Stimulated activated CD4-positive, alpha-beta T cell treated with anti-CD3 and anti-CD28 coated beads, TNF-alpha, amount 100 ng/mL, for 48 hours (primary cell): ENCODE results near the gene CD37.
A peak's percentile ranks its signal among the peaks of the same experiment; 100 is the strongest.
"Not testable (repeated sequence)": the region's sequence is repeated elsewhere in the genome, so short reads cannot be mapped to it uniquely, and the experiment has no call there.

Experiments
- DNase-seq, 3 donors: peaks; one replicate each; pipeline ENCODE4 v3.0.0-alpha.2; 2020; ENCODE audit warnings: low read depth in 3 of 3

CD37 gene

GRCh38 chr19:49328741-49329140 is 6.5 kb upstream of the CD37 start:
- no peak for DNase-seq

GRCh38 chr19:49331187-49331586 is 4.0 kb upstream of the CD37 start:
- not testable (repeated sequence) for DNase-seq

DNA sequence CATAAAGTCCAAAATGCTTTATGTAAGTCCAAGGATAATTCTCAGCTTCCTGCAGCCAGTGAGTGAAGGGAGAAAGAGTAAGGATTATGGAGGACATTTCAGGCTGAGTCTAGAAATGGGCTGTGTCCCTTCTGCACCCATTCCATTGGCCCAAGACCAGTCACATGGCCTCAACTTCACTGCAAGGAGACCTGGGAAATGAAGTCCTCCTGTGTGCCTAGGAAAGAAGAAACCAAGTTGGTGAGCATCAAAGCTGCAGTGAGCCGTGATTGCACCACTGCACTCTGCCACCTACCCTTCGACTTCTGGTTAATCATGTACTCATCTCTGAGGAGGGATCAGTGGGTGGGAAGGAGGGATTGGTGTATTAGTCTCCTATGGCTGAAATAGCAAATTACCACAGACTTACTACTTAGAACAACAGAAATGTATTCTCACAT is 3.6 kb upstream of the CD37 start:
- peak in 1 of 3 donors; percentile 66 for DNase-seq

GRCh38 chr19:49332691-49333417 is 2.4 kb upstream of the CD37 start:
- DNase-seq: not testable (repeated sequence)

DNA sequence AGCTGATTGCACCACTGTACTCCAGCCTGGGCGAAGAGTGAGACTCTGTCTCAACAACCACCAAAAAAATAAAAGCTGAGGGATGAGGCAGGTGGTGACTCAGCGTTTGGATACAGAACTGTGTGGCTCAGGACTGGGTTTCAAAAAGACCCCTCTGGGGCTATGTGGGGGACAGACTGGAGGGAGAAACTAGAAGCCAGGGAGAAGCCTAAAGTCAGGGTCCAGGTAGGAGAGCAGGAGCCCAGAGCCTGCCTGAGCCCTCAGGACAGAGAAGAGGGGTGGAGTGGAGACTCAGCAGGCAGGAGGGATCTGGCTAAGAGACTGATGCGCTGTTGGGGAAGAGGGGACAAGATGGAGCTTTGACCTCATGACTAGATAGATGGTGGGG is 1.8 kb upstream of the CD37 start:
- no peak for DNase-seq

- DNase-seq: peak in 2 of 3 donors; percentile 39 to 57
Observed at GRCh38 chr19:49333811-49334288, 1.4 kb upstream of the CD37 start.

DNA sequence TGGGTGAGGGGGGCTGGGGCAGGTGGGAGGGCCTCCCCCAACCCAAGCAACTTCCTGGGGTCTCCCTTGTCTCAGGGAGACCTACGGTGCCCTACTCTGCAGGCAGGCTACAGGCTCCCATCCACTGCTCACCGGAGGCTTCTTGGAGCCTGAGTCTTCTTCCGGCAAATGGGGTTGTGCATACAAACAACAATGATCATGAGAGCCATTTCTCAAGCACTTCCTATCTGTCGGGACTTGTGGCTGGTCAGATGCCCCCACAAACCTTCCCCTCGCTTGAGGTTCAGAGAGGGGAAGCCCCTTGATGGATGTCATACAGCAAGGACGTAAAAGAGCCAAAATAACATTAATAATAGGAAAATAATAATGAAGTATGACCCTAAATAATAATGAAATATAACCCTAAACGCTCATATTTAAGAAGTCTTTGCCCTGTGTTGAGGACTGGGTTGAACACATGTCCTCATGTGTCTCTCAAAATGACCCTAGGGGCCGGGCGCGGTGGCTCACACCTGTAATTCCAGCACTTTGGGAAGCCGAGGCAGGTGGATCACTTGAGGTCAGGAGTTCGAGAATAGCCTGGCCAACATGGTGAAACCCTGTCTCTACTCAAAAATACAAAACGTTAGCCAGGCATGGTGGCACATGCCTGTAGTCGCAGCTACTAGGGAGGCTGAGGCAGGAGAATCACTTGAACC is 727 bp downstream of the CD37 start:
- no peak for DNase-seq

DNA sequence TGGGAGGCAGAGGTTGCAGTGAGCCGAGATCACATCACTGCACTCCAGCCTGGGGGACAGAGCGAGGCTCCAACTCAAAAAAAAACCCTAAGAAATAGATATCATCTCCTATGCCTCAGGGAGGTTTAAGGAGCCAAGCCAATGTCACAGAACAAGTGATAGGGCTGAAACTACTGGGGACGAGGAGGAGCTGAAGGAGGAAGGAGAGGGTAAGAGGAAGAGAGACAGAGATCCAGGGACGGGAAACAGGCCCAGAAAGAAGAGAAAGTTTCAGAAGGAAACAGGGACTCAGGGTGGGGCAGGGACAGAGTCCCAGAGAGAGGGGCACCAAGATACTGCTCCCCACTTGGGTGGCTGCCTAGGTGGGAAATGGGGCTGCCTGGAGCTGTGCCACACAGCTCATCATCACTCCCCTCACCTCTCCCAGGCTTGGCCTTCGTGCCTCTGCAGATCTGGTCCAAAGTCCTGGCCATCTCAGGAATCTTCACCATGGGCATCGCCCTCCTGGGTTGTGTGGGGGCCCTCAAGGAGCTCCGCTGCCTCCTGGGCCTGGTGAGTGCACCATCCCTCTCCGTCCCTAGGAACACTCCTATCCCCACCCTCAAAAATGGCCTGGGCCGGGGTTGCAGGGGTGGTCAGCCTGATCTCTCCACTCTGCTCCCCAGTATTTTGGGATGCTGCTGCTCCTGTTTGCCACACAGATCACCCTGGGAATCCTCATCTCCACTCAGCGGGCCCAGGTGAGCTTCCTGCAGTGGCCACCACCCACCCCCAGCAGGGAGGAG is 1.5 kb downstream of the CD37 start:
- no peak for DNase-seq

- DNase-seq: no peak
Observed at GRCh38 chr19:49337267-49338022, 2.2 kb downstream of the CD37 start.

GRCh38 chr19:49338023-49338677 is 2.9 kb downstream of the CD37 start:
- no peak for DNase-seq

- DNase-seq: no peak
Observed at GRCh38 chr19:49338691-49339300, 3.6 kb downstream of the CD37 start.

DNA sequence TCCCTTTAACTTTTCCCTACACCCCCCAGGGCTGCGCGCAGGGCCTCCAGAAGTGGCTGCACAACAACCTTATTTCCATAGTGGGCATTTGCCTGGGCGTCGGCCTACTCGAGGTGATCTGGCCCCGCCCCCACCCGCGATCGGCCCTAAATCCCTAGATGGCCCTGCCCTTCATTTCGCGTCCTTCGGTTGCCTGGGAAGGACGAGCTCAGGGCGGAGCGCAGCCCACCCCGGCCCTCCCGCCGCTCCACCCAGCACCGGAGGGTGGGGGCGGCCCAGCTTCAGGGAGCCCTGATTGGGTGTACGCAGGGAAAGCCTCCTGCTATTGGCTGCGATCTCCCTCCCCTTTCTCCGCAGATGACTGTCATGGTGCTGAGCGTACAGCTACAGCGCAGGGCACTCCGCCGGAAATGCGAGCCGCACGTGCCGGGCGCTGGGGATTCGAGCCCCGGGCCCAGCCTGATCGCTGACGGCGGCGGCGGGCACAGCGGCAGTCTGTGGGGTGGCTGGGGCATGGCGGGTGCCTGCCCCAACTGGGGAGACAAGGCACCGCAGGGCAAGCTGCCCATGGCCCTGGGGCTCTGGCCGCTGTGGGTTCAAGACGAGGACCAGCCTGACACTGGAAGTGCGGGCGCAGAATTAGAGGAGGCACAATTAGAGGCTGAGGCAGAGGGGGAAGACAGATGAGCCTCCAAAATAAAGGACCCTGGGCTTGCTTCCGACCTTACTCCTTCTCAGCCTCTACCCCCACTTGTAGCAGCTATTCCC is 4.3 kb downstream of the CD37 start:
- DNase-seq: no peak

DNA sequence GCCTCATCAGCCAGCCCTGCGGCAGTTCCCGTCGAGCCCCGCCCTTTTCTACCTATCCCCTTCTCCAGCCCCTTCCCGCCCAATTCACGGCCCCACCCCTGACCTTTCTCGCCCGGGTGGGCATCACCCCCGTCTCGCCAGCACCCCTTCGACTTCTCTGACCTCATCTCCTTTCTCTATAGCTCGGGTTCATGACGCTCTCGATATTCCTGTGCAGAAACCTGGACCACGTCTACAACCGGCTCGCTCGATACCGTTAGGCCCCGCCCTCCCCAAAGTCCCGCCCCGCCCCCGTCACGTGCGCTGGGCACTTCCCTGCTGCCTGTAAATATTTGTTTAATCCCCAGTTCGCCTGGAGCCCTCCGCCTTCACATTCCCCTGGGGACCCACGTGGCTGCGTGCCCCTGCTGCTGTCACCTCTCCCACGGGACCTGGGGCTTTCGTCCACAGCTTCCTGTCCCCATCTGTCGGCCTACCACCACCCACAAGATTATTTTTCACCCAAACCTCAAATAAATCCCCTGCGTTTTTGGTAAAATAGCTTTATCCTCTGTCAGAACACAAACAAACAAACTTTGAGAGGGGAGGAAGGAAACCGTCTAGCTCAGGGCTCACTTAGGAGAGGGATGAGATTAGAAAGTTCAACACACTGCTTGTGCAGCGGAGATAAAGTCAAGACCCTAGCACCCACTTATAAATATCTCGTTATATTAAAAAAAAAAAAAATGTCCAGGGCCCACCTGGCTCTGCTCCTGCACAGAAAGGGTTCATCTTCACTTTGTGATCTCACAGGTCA is 5.1 kb downstream of the CD37 start:
- no peak for DNase-seq

DNA sequence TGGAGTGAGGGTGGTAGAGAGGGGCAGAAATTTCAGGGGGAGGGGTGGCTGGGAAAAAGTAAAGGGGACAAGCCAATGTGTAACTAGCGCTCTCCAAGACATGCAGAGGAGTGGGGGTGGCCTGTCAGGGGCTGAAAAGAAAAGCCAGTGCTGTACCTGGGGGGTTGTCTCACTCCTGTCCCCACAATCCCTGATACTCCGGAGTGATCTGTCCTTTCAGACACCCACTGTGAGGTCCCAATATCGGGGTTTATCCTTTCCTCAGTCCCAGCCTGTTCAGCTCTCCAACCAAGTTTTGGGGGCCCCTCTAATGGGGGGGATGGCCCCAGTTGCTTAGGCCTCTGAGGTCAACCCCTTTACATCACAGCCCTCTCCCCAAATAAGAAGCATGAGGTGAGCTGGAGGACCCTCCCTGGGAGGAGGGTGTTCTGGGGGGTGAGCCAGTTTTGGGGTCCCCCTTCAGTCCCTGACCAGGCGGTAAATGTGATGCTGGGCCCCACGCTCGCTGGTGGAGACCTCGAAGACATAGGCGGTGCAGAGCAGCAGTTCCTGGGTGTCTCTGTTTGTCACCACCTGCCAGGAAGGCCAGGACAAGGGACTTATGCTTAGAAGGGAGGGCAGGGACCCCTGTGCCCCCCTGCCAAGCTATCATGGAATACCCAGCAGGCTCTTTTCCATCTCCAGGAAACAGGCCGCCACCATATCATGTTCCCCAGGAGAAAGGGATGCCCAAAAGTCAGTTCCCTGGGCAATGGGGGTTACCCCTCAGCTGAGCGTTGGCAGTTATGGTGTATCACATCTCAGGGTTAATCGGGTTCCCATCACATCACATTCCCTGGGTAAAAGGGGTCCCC is 5.9 kb downstream of the CD37 start:
- no peak for DNase-seq

DNA sequence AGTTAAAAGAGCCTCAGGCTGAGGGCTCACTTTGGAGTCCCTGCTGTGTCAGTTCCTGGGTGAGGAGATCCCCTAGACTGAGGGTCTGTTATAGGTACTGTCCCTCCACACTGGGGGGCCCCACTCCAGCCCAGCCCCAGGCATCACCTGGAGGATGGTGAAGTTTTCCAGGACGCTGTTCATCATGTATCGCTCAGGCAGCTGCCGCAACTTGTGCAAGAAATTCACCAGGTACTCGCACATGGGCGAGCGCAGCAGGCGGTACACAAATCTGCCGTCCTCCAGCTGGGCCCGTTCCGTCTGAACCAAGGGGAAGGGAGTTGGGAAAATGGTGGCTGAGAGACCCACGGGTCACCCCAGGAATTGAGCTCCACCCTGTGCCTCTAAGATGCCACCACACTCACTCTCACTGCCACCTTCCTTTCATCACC is 7.1 kb downstream of the CD37 start:
- DNase-seq: no peak

GRCh38 chr19:49343123-49343522 is 7.9 kb downstream of the CD37 start:
- DNase-seq: no peak

GRCh38 chr19:49344505-49345423 is 9.6 kb downstream of the CD37 start:
- DNase-seq: no peak
